A172 (cell line): ENCODE data around the gene CCER1. TPM values are rescaled to one million over a fixed set of nuclear protein-coding genes. Genes with fewer than 3 reads are reported as not detected.
A peak's percentile ranks its signal among the peaks of the same experiment; 100 is the strongest.
"Not testable (repeated sequence)": the region's sequence is repeated elsewhere in the genome, so short reads cannot be mapped to it uniquely, and the experiment has no call there.

Experiments
- DNase-seq: peaks from one replicate; pipeline ENCODE4 v3.0.0-alpha.2; 2015; ENCODE audit warnings: low spot score
- total RNA-seq: library from RNA; depleted of rRNA; stranded (reverse); fragments of >200 nt; shearing (Covaris generic); gene quantifications from 2 replicates; pipeline ENCODE4 v1.2.3, GENCODE V29; 2014; rRNA removed

The CCER1 gene, protein sequence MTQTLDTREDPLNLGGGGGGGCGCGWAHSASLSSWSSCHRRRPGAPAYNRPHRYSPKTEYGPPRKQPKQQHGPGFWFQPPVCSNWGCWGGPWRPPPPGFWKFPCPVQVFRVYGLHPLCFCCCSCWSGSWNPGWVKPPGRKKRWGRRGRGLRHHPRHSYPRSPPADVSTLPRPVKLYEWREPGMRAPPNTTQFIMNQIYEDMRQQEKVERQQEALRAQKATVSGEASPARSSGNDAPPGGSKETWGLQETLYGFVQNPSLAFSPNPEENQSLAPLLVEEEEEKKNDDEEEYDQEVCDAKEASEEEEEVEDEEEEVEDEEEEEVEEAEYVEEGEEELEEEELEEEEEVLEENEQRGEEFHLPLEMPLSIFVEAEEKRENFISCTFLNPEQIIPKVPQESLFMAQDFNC
- total RNA-seq: not detected in 2 replicates

GRCh38 chr12:90954921-90955320, at the start of gene CCER1:
CCER1 (minus strand) TSS chr12:90955176; CDS start chr12:90954742, 434 bp downstream.
- no peak for DNase-seq

DNA sequence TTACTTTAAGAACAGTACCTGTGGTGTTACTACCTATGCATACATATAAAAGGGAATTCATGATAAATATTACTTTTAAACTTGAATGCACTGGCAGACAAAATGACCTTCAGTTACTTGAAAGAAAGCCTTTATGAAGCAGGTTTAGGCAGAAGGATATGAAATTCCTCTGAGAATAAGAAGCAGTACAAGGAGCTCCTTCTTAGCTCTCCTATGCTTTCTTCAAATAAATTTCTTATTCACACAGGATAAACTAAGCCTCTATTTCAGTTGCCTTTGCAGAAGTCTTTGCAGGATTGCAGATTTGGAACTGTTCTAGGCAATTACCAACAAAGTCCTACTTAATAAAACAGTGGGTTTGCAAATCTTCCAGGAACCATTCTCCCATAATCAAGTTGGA, 48.8 kb upstream of the CCER1 start:
- no peak for DNase-seq

GRCh38 chr12:91001306-91001705, 46.3 kb upstream of the CCER1 start:
- peak; percentile 11 for DNase-seq

- DNase-seq: peak; percentile 13
Observed at GRCh38 chr12:90999966-91000365, 45.0 kb upstream of the CCER1 start.

- no peak for DNase-seq
Observed at GRCh38 chr12:90999527-90999926, 44.6 kb upstream of the CCER1 start.

DNA sequence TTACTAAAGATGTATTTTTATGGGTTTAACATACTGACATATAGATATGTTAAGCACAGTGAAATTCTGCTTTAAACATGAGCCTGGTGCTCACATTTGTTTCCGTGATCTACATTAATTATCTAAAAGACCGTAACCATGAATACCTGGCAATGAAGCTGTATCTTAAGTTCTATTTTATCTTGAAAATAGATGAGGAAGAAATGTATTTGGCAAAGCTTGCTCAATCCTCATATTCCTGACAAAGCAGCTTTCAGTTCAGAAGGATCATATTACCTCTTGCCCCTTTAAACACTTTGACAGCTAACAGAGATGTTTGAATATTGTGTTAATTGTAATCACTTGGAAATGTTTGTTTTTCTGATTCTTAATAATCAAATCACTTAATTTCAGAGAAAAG, 40.0 kb upstream of the CCER1 start:
- no peak for DNase-seq

- DNase-seq: no peak
Observed at GRCh38 chr12:90991952-90992465, 37.0 kb upstream of the CCER1 start.

- no peak for DNase-seq
Observed at GRCh38 chr12:90990611-90991010, 35.6 kb upstream of the CCER1 start.

DNA sequence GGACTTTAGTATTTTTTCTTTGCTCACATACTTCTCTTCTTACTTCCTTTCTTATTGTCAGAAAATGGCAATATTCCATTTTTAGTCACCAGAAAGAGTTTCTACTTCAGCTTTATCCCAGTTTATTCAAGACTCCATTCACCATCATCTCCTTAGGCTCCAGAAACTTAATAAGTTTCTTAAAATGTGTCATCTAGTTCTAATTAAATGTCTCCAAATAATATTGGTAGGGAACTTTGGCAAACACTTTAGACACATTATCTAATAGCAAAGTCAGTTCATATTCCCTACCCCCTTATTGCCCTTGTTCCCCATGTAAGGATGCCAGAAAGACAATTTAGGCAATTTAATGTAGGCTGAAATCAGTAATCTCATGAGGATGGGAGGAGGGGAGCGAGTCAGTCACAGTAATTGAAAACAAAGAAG, 34.7 kb upstream of the CCER1 start:
- no peak for DNase-seq

DNA sequence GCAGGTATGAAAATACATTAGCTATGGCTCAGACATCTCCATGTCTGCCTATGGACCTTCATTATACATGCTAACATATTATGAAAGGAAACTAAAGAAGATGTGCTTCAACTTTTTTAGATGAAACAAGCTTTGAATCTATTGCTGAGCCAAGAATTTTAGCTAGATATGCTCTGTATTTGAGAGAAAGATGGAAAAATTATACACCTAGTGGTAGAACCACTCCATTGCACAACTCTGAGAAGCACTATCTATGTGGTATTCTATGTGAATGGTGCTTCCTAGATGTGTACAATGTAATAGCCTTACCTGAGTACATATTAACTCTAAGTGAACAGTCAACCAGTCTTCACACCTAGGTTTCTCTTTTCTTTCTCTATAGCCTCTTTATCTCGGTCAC, 32.5 kb upstream of the CCER1 start:
- no peak for DNase-seq

- peak; percentile 74 for DNase-seq
Observed at GRCh38 chr12:90987101-90987500, 32.1 kb upstream of the CCER1 start.

- DNase-seq: not testable (repeated sequence)
Observed at GRCh38 chr12:90985331-90985730, 30.4 kb upstream of the CCER1 start.

DNA sequence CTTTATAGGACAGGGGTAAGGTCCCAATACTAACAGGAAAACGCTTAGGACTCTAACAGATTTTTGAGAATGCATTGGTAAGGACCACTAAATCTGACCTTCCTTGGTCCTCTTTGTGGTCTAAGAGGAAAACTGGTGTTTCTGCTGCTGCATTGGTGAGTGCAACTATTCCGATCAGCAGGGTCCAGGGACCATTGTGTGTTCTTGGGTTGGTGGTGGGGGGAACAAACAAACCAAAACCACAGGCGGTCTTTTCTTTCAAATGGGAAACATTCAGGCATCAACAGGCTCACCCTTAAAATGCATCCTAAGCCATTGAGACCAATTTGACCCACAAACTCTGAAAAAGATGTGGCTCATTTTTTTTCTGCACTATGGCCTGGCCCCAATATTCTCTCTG, 29.1 kb upstream of the CCER1 start:
- no peak for DNase-seq

- no peak for DNase-seq
Observed at GRCh38 chr12:90982170-90982569, 27.2 kb upstream of the CCER1 start.

DNA sequence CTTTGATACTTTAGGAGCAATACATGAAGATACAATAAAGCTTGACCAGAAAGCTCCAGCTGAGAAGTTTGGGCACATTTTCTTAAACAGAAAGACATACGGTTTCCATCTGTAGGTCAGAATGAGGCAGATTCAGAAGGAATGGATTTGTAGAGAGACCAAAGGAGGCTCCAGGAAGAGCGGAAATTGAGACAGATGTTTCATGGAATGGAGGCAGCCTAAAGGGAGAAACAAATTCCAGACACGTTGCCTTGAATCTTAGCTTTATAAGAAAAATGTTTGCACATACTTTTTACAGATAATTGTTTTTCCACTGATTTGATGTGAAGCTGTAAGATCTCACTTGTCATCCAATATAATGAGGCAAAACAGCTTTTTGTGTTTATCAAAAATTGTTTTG, 25.0 kb upstream of the CCER1 start:
- no peak for DNase-seq

- no peak for DNase-seq
Observed at GRCh38 chr12:90979019-90979418, 24.0 kb upstream of the CCER1 start.

- DNase-seq: peak; percentile 39
Observed at GRCh38 chr12:90978117-90978770, 23.3 kb upstream of the CCER1 start.

DNA sequence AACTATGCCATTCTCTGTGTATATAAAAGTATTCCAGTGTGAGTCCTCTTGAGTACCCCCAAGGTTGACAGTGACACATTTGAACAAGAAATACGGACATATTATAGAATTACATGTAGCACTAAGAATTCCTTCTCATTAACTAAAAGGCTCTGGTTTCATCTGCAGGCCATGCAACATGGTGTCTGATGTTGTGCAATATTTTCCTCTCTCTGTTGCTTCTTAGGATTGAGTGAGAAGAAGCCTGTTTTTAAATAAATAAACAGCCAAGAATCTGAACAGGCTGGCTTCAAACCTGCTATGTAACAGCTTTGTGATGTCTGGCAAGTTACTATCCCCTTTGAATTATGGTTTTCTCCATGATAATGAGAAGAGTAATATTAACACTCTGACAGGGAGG, 22.2 kb upstream of the CCER1 start:
- DNase-seq: no peak

GRCh38 chr12:90974286-90974685, 19.3 kb upstream of the CCER1 start:
- peak; percentile 9 for DNase-seq

GRCh38 chr12:90972226-90972625, 17.2 kb upstream of the CCER1 start:
- DNase-seq: no peak

DNA sequence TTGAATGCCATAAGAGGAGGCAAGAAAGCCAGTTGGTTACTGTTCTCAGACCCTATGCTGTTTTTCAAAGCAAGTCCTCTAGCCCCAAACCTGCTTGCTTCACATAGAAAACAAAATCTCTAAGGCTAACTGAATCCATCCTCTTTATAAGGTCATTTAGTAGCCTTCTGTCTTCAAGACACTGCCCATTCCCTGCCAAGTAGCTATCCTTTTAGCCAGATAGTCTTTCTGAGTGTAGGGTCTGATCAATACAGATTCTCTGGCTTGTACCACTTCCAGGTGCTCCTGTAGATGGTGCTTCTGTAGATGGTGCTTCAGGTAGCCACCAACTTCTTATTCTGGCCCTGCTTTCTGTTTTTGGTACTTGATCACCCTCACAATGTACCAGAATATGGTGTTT, 15.9 kb upstream of the CCER1 start:
- no peak for DNase-seq

- DNase-seq: peak; percentile 17
Observed at GRCh38 chr12:90970471-90970870, 15.5 kb upstream of the CCER1 start.

GRCh38 chr12:90969851-90970250, 14.9 kb upstream of the CCER1 start:
- no peak for DNase-seq
